ENCODE measurements around the gene ZNF682. TPM values are rescaled to one million over a fixed set of nuclear protein-coding genes. Genes with fewer than 3 reads are reported as not detected.

The ZNF682 gene
- total and polyA plus RNA-seq, 2 donors (not counting 1 experiment from before 2014, with no cell fraction given) = 2.0 to 11.3 TPM

- no peaks in the 10 kb centered on the region for H3K27me3 Mint-ChIP-seq
- Histone ChIP-seq H3K4me2 (replicated peaks; ENCODE audit: low read depth, low read length, poor library complexity, severe bottlenecking) (no peak overlapping the region), H2AFZ (ENCODE audit: insufficient read depth, low read depth, low read length, poor library complexity, severe bottlenecking) (no peak overlapping the region), H3K4me3 (ENCODE audit: control extremely low read depth in 1 of 5, extremely low read depth in 1 of 5, insufficient read depth in 1 of 5, low read depth in 2 of 5, low read length in 4 of 5) (peak overlapping the region in 1 of 5 experiments; percentile 14), H3K4me1 (ENCODE audit: control insufficient read depth in 2 of 2, insufficient read depth in 2 of 2, low read length in 2 of 2) (no peaks in the 10 kb centered on the region), H3K27me3 (replicated peaks in 1 of 4; ENCODE audit: control extremely low read depth in 1 of 4, control insufficient read depth in 3 of 4, insufficient read depth in 4 of 4, low read length in 3 of 4) (no peaks in the 10 kb centered on the region), H3K9me3 (ENCODE audit: control extremely low read depth in 1 of 3, control insufficient read depth in 2 of 3, insufficient read depth in 1 of 3, low read length in 2 of 3) (peaks cover 5 to 52% (median 43%) of the 10 kb centered on the region in 3 donors), H4K20me1 (ENCODE audit: control insufficient read depth, insufficient read depth, low read length, poor library complexity, severe bottlenecking) (no peaks in the 10 kb centered on the region), H3K9ac (ENCODE audit: low read length) (no peak overlapping the region), H3K27ac (ENCODE audit: low read length in 2 of 2) (no peak overlapping the region), H3K36me3 (replicated peaks in 1 of 2; ENCODE audit: control extremely low read depth in 1 of 2, control insufficient read depth in 1 of 2, extremely low read depth in 1 of 2, insufficient read depth in 2 of 2, low read length in 1 of 2) (peaks cover 0 to 25% of the 10 kb centered on the region in 2 experiments), H3K79me2 (ENCODE audit: control insufficient read depth, insufficient read depth, low read length) (no peaks in the 10 kb centered on the region)
- H3K4me1 Mint-ChIP-seq = no peaks in the 10 kb centered on the region
- CTCF ChIA-PET = interaction anchor here (1.0 kb wide), 1 partner anchor 8 kb away, joined by 4 read pairs; no protein-coding TSS in a partner anchor
- ATAC-seq (ENCODE audit: low read depth) = no peak
- no peak for TF ChIP-seq CTCF (IDR thresholded peaks at IDR 0.05)
- TF ChIP-seq EZH2 (IDR thresholded peaks at IDR 0.05; ENCODE audit: borderline replicate concordance, insufficient read depth, low read depth, low read length, poor library complexity, severe bottlenecking) = no peak
- no peak overlapping the region for H3K4me3 Mint-ChIP-seq
- no peak for DNase-seq
- POLR2A ChIA-PET = no interaction called here
- intact Hi-C loops (cut with micrococcal nuclease) = no loop called here
- WGBS (ENCODE audit: insufficient coverage) = no CpG with 5 or more reads among the region's 2 CpGs
- no peak overlapping the region for H3K27ac Mint-ChIP-seq
- peaks cover 23% of the 10 kb centered on the region for H3K9me3 Mint-ChIP-seq (ENCODE audit: insufficient read depth)
These were observed 33.6 kb downstream of the ZNF682 start for GRCh38 chr19:20005741-20006140.

DNA sequence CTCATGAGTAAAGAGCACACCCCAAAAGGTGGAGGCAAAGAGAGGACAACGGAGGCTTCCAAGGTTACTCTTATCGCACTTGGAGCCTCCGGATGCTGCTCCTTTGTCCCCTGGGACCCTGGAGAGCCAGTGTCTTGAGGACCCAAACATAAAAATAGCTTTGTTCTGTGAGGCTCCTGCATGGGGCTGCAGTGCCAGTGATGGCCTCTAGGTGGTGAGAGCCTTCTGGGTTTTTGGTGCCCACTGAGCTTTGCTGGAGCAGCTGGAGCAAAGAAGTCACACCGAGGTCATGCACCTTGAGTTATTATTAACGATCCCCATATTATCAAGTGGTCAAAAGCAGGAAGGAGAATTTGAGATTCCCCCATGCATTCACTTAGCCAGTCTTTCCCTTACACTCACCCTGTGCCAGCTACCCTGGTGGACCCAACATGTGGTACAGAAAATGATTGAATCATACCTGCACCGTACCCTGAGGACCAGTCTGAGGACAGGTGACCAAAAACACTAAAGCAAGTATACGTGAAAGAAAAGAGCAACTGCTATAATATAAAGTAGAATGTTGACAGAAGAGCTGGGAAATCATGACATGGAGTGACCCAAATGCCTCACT lies 41.5 kb downstream of the ZNF682 start:
- no peak overlapping the region for H3K4me3 ChIP-seq (ENCODE audit: control extremely low read depth in 1 of 5, extremely low read depth in 1 of 5, insufficient read depth in 1 of 5, low read depth in 2 of 5, low read length in 4 of 5)
- no peaks in the 10 kb centered on the region for H3K27me3 ChIP-seq (replicated peaks in 1 of 4; ENCODE audit: control extremely low read depth in 1 of 4, control insufficient read depth in 3 of 4, insufficient read depth in 4 of 4, low read length in 3 of 4)
- H3K79me2 ChIP-seq (ENCODE audit: control insufficient read depth, insufficient read depth, low read length) = no peaks in the 10 kb centered on the region
- H3K9me3 Mint-ChIP-seq (ENCODE audit: insufficient read depth) = peaks cover 2% of the 10 kb centered on the region
- H3K4me3 Mint-ChIP-seq = no peak overlapping the region
- ChIA-PET CTCF (interaction anchor here (0.6 to 3.2 kb wide), 23 partner anchors 8 to 952 kb away, joined by 3 to 37 read pairs (median 3); partner anchors contain the start of genes ZNF682 and ZNF90), POLR2A (no interaction called here)
- peak; percentile 87 for TF ChIP-seq CTCF (IDR thresholded peaks at IDR 0.05)
- no peak for TF ChIP-seq EZH2 (IDR thresholded peaks at IDR 0.05; ENCODE audit: borderline replicate concordance, insufficient read depth, low read depth, low read length, poor library complexity, severe bottlenecking)
- H3K27me3 Mint-ChIP-seq = no peaks in the 10 kb centered on the region
- peak; percentile 57 for DNase-seq
- peak; percentile 43 for ATAC-seq (ENCODE audit: low read depth)
- intact Hi-C loops (cut with micrococcal nuclease) = no loop called here
- H3K9me3 ChIP-seq (ENCODE audit: control extremely low read depth in 1 of 3, control insufficient read depth in 2 of 3, insufficient read depth in 1 of 3, low read length in 2 of 3) = peaks cover 0 to 25% (median 4%) of the 10 kb centered on the region in 3 donors
- no peak overlapping the region for H3K9ac ChIP-seq (ENCODE audit: low read length)
- no peak overlapping the region for H3K27ac ChIP-seq (ENCODE audit: low read length in 2 of 2)
- no peaks in the 10 kb centered on the region for H3K36me3 ChIP-seq (replicated peaks in 1 of 2; ENCODE audit: control extremely low read depth in 1 of 2, control insufficient read depth in 1 of 2, extremely low read depth in 1 of 2, insufficient read depth in 2 of 2, low read length in 1 of 2)
- no peaks in the 10 kb centered on the region for H4K20me1 ChIP-seq (ENCODE audit: control insufficient read depth, insufficient read depth, low read length, poor library complexity, severe bottlenecking)
- H3K4me1 ChIP-seq (ENCODE audit: control insufficient read depth in 2 of 2, insufficient read depth in 2 of 2, low read length in 2 of 2) = no peaks in the 10 kb centered on the region
- H2AFZ ChIP-seq (ENCODE audit: insufficient read depth, low read depth, low read length, poor library complexity, severe bottlenecking) = no peak overlapping the region
- H3K27ac Mint-ChIP-seq = no peak overlapping the region
- no peaks in the 10 kb centered on the region for H3K4me1 Mint-ChIP-seq
- 60% methylated on average over 6 of the region's 7 CpGs for WGBS (ENCODE audit: insufficient coverage)
- H3K4me2 ChIP-seq (replicated peaks; ENCODE audit: low read depth, low read length, poor library complexity, severe bottlenecking) = no peak overlapping the region
